Ishikawa (cell line): ENCODE results near the gene DUSP15.

Experiments
- CEBPB ChIP-seq: IDR thresholded peaks from 2 replicates; pipeline ENCODE4 v1.6.1; 2012
- CREB1 ChIP-seq: IDR thresholded peaks from 2 replicates; pipeline ENCODE4 v1.6.1; 2012; ENCODE audit warnings: low read depth
- EGR1 ChIP-seq: IDR thresholded peaks from 2 replicates; pipeline ENCODE4 v1.6.1; 2012
- EP300 ChIP-seq: IDR thresholded peaks from 2 replicates; pipeline ENCODE4 v1.6.1; 2012; ENCODE audit warnings: borderline replicate concordance
- FOXM1 ChIP-seq: IDR thresholded peaks from 2 replicates; pipeline ENCODE4 v1.6.1; 2012; ENCODE audit warnings: low read depth, borderline replicate concordance
- MAX ChIP-seq: IDR thresholded peaks from 2 replicates; pipeline ENCODE4 v1.6.1; 2012
- NFIC ChIP-seq: IDR thresholded peaks from 2 replicates; pipeline ENCODE4 v1.6.1; 2012
- RAD21 ChIP-seq: IDR thresholded peaks from 2 replicates; pipeline ENCODE4 v1.6.1; 2012; ENCODE audit warnings: low read depth
- REST ChIP-seq: IDR thresholded peaks from 2 replicates; pipeline ENCODE4 v1.6.1; 2012; ENCODE audit warnings: low read depth, mild to moderate bottlenecking
- TAF1 ChIP-seq: IDR thresholded peaks from 2 replicates; pipeline ENCODE4 v1.6.1; 2012; ENCODE audit warnings: low read depth, mild to moderate bottlenecking
- TCF12 ChIP-seq: IDR thresholded peaks from 2 replicates; pipeline ENCODE4 v1.6.1; 2012; ENCODE audit warnings: low read depth
- TEAD4 ChIP-seq: IDR thresholded peaks from 2 replicates; pipeline ENCODE4 v1.6.1; 2012
- USF1 ChIP-seq: IDR thresholded peaks from 2 replicates; pipeline ENCODE4 v1.6.1; 2012
- YY1 ChIP-seq: IDR thresholded peaks from 2 replicates; pipeline ENCODE4 v1.6.1; 2012; ENCODE audit warnings: low read depth
- ZBTB7A ChIP-seq: IDR thresholded peaks from 2 replicates; pipeline ENCODE4 v1.6.1; 2012; ENCODE audit warnings: low read depth

DUSP15 gene

GRCh38 chr20:31869942-31870725 lies at the start of gene DUSP15, which contains the start of gene TTLL9:
Gene DUSP15, minus strand, starts transcription at chr20:31870527. Its CDS starts 190 bp downstream, at chr20:31870337.
Gene TTLL9, plus strand, starts transcription at chr20:31870634. Its CDS starts 493 bp downstream, at chr20:31871127.
- peak; percentile 45; the same call in 1 of the 2 replicates for TF ChIP-seq REST
- TF ChIP-seq CREB1 = no peak
- TF ChIP-seq ZBTB7A = peak; percentile 57; the same call in 1 of the 2 replicates
- peak; percentile 60 for TF ChIP-seq USF1

GRCh38 chr20:31919410-31920155 lies 49.3 kb upstream of the DUSP15 start:
- TF ChIP-seq TAF1 = no peak
- TF ChIP-seq CEBPB = no peak
- TF ChIP-seq NFIC = no peak
- no peak for TF ChIP-seq FOXM1
- no peak for TF ChIP-seq ZBTB7A
- TF ChIP-seq CREB1 = no peak
- no peak for TF ChIP-seq YY1
- no peak for TF ChIP-seq EGR1
- TF ChIP-seq MAX = no peak
- TF ChIP-seq REST = no peak
- no peak for TF ChIP-seq TEAD4
- TF ChIP-seq RAD21 = no peak
- TF ChIP-seq TCF12 = no peak
- no peak for TF ChIP-seq EP300
- TF ChIP-seq USF1 = no peak

GRCh38 chr20:31918466-31919105 lies 48.3 kb upstream of the DUSP15 start:
- TF ChIP-seq REST (no peak), TEAD4 (no peak), YY1 (no peak), FOXM1 (no peak), EP300 (no peak)

- TF ChIP-seq USF1 (peak; percentile 63), YY1 (no peak)
Measured at GRCh38 chr20:31916708-31917107, 46.4 kb upstream of the DUSP15 start.
